ENCODE results near the gene DLGAP1.
"Not testable (repeated sequence)": the region's sequence is repeated elsewhere in the genome, so short reads cannot be mapped to it uniquely, and the experiment has no call there.

DLGAP1 gene

GRCh38 chr18:3478262-3478978 lies 976.7 kb downstream of the DLGAP1 start:
- Histone ChIP-seq H3K27ac (no peak overlapping the region), H3K4me3 (ENCODE audit: low read depth, low read length) (no peak overlapping the region), H3K9me3 (ENCODE audit: severe bottlenecking) (no peaks in the 10 kb centered on the region), H3K36me3 (no peaks in the 10 kb centered on the region), H3K27me3 (ENCODE audit: insufficient read depth, low read depth, severe bottlenecking) (no peaks in the 10 kb centered on the region)
- no peak for DNase-seq
- TF ChIP-seq CTCF (IDR thresholded peaks at IDR 0.05; ENCODE audit: low read depth, low read length), result no peak

GRCh38 chr18:3472681-3473544 lies 982.2 kb downstream of the DLGAP1 start:
- TF ChIP-seq CTCF (IDR thresholded peaks at IDR 0.05; ENCODE audit: low read depth, low read length), result no peak
- no peak for DNase-seq
- Histone ChIP-seq H3K9me3 (ENCODE audit: severe bottlenecking) (no peaks in the 10 kb centered on the region), H3K4me3 (ENCODE audit: low read depth, low read length) (no peak overlapping the region), H3K27ac (no peak overlapping the region), H3K27me3 (ENCODE audit: insufficient read depth, low read depth, severe bottlenecking) (no peaks in the 10 kb centered on the region), H3K36me3 (no peaks in the 10 kb centered on the region)

- not testable (repeated sequence) for H3K27ac ChIP-seq; H3K4me3 ChIP-seq (ENCODE audit: low read depth, low read length); H3K27me3 ChIP-seq (ENCODE audit: insufficient read depth, low read depth, severe bottlenecking); H3K36me3 ChIP-seq; DNase-seq; H3K9me3 ChIP-seq (ENCODE audit: severe bottlenecking)
These were observed 983.0 kb downstream of the DLGAP1 start for GRCh38 chr18:3472121-3472520.

DNA sequence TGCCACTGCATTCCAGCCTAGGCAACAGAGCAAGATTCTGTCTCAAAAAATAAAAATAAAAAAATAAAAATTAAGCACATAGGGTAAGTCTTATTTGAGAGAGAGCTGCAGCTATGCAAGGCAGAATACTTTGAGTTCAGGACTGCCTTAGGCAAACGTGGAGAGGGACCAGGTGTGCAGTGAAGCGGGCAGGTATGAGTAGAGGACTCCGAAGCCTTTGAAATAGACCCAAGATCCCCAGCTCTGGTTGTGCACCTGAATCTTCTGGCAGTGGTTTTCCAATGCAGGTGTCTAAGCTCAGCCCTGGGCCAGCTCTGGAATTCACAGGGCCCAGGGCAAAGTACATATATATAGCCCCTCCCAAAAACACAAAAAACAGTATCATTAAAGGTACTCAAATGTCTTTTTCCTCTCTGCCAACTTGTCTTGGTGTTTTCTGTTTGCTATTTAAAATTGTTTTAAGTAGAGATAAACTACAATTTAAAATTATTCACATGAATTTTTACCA lies 983.9 kb downstream of the DLGAP1 start:
- Histone ChIP-seq H3K27ac (no peak overlapping the region), H3K4me3 (ENCODE audit: low read depth, low read length) (no peak overlapping the region), H3K27me3 (ENCODE audit: insufficient read depth, low read depth, severe bottlenecking) (no peaks in the 10 kb centered on the region), H3K9me3 (ENCODE audit: severe bottlenecking) (no peaks in the 10 kb centered on the region), H3K36me3 (no peaks in the 10 kb centered on the region)
- TF ChIP-seq CTCF (IDR thresholded peaks at IDR 0.05; ENCODE audit: low read depth, low read length), result no peak
- no peak for DNase-seq

DNA sequence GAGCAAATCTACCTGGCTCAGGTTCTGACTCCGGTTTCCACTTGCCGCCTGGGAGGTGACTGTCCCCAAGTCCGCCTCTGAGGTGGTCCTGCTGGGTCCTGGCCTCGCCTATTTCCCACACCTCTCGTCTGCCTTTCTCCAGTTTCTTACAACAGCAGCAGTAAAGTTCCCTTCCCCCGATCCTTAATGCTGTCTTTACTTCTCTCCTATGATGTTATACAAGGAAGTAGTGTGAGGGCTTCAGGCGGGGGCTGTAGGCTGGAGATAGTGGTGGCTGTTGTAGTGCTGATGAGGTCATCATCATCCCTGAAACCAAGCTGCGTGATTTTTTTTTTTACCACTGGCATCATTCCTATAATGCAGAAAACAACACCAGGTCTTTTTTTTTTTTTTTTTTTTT lies 986.3 kb downstream of the DLGAP1 start:
- Histone ChIP-seq H3K4me3 (ENCODE audit: low read depth, low read length) (no peak overlapping the region), H3K36me3 (no peaks in the 10 kb centered on the region), H3K27ac (no peak overlapping the region), H3K27me3 (ENCODE audit: insufficient read depth, low read depth, severe bottlenecking) (no peaks in the 10 kb centered on the region), H3K9me3 (ENCODE audit: severe bottlenecking) (no peaks in the 10 kb centered on the region)
- no peak for DNase-seq
- no peak for TF ChIP-seq CTCF (IDR thresholded peaks at IDR 0.05; ENCODE audit: low read depth, low read length)

DNA sequence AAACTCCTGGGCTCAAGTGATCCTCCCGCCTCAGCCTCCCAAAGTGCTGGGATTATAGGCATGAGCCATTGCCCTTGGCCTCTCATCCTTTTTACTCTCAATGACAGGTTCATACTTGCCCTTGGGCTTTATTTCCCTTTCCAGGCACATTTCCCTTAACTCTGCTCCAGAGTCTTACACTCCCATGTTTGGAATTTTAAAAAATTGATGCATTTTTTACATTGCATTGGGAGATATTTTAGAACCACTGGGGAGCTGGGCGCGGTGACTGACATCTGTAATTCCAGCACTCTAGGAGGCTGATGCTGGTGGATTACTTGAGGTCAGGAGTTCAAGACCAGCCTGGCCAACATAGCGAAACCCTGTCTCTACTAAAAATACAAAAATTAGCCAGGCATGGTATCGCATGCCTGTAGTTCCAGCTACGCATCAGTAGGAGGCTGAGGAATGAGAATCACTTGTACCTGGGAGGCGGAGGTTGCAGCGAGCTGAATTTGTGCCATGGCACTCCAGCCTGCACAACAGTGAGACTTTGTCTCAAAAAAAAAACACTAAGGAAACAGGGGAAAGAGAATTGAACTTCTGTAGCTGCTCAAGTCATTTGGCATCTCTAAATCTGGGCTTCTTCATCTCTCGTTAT lies 986.9 kb downstream of the DLGAP1 start:
- Histone ChIP-seq H3K9me3 (ENCODE audit: severe bottlenecking) (no peaks in the 10 kb centered on the region), H3K27ac (no peak overlapping the region), H3K36me3 (no peaks in the 10 kb centered on the region), H3K27me3 (ENCODE audit: insufficient read depth, low read depth, severe bottlenecking) (no peaks in the 10 kb centered on the region), H3K4me3 (ENCODE audit: low read depth, low read length) (no peak overlapping the region)
- TF ChIP-seq CTCF (IDR thresholded peaks at IDR 0.05; ENCODE audit: low read depth, low read length), result no peak
- no peak for DNase-seq

All from WERI-Rb-1 (cell line).